PC-3 (cell line): ENCODE results near the gene AJUBA. TPM values are rescaled to one million over a fixed set of nuclear protein-coding genes. Genes with fewer than 3 reads are reported as not detected.
A peak's percentile ranks its signal among the peaks of the same experiment; 100 is the strongest.

Source experiments
- ATAC-seq: fragments of 200-7000 bp; cut with Tn5 transposase; 2 replicates; pipeline ENCODE4 v1.9.1; 2020; ENCODE audit warnings: mild to moderate bottlenecking, moderate library complexity
- BruUV-seq: library from RNA; stranded (reverse); fragments of 400-500 nt; replicated peaks from 2 replicates; lab custom pipeline; 2021; lab: Mats Ljungman, UMichigan
- CTCF ChIA-PET: fragments of 300-600 bp; sonication (Branson Sonifier 250); formaldehyde crosslinking; loops from one replicate; lab custom pipeline; 2022; ENCODE audit warnings: antibody characterized with exemption; lab: Charles Lee
- POLR2A ChIA-PET: fragments of 300-600 bp; sonication (Branson Sonifier 250); formaldehyde crosslinking; loops from one replicate; lab custom pipeline; 2022; ENCODE audit warnings: antibody characterized with exemption; ENCODE audit not compliant: unreplicated experiment; lab: Charles Lee
- DNase-seq: peaks from one replicate; pipeline ENCODE4 v3.0.0-alpha.2; 2015
- H2AFZ ChIP-seq: fragments of 300-600 bp; sonication (generic); 2 replicates; pipeline ENCODE4 v1.6.0; 2016; ENCODE audit warnings: antibody characterized with exemption, low read length
- H3F3A ChIP-seq: fragments of 300-600 bp; sonication (generic); one replicate; pipeline ENCODE4 v1.6.0; 2017; ENCODE audit warnings: antibody characterized with exemption, low read length, control low read depth, mild to moderate bottlenecking; ENCODE audit not compliant: unreplicated experiment
- H3K27ac ChIP-seq: fragments of 300-600 bp; sonication (generic); 2 replicates; pipeline ENCODE4 v1.5.1; 2016; ENCODE audit warnings: mild to moderate bottlenecking, low read length
- H3K27me3 ChIP-seq: fragments of 300-600 bp; sonication (generic); 2 replicates; pipeline ENCODE4 v1.6.1; 2016; ENCODE audit warnings: low read length, mixed read lengths
- H3K36me3 ChIP-seq: fragments of 300-600 bp; sonication (generic); 2 replicates; pipeline ENCODE4 v1.6.1; 2016; ENCODE audit warnings: low read depth, mixed run types, low read length, mixed read lengths
- H3K4me1 ChIP-seq: fragments of 300-600 bp; sonication (generic); 2 replicates; pipeline ENCODE4 v1.5.1; 2016; ENCODE audit warnings: low read length; ENCODE audit not compliant: insufficient read depth
- H3K4me2 ChIP-seq: fragments of 300-600 bp; sonication (generic); 2 replicates; pipeline ENCODE4 v1.6.0; 2016; ENCODE audit warnings: low read length
- H3K4me3 ChIP-seq: fragments of 300-600 bp; sonication (generic); 2 replicates; pipeline ENCODE4 v1.5.1; 2016; ENCODE audit warnings: mild to moderate bottlenecking, low read length, mixed read lengths
- H3K79me2 ChIP-seq: fragments of 300-600 bp; sonication (generic); 2 replicates; pipeline ENCODE4 v1.6.1; 2017; ENCODE audit warnings: low read length, mixed read lengths
- H3K9ac ChIP-seq: fragments of 300-600 bp; sonication (generic); 2 replicates; pipeline ENCODE4 v1.6.0; 2016; ENCODE audit warnings: mild to moderate bottlenecking, low read length
- H3K9me2 ChIP-seq: fragments of 300-600 bp; sonication (generic); replicated peaks from 2 replicates; pipeline ENCODE4 v1.6.1; 2016; ENCODE audit warnings: mixed run types, low read length, mixed read lengths
- H3K9me3 ChIP-seq: fragments of 300-600 bp; sonication (generic); 2 replicates; pipeline ENCODE4 v1.6.1; 2016; ENCODE audit warnings: low read length, mixed read lengths
- H4K20me1 ChIP-seq: fragments of 300-600 bp; sonication (generic); 2 replicates; pipeline ENCODE4 v1.6.1; 2016; ENCODE audit warnings: low read length, mixed read lengths
- EZH2 ChIP-seq: fragments of 300-600 bp; sonication (generic); IDR thresholded peaks from one replicate; pipeline ENCODE4 v1.6.1; 2017; ENCODE audit warnings: antibody characterized with exemption, mild to moderate bottlenecking, low read length; ENCODE audit not compliant: unreplicated experiment
- EZH2phosphoT487 ChIP-seq: fragments of 300-600 bp; sonication (generic); IDR thresholded peaks from 2 replicates; pipeline ENCODE4 v1.6.1; 2018; ENCODE audit warnings: mild to moderate bottlenecking, antibody characterized with exemption, low read length, borderline replicate concordance
- intact Hi-C: fragments of 100-400 bp; cut with micrococcal nuclease; formaldehyde crosslinking; loops from 2 replicates; pipeline ENCODE4 v1.9.0; 2023
- total RNA-seq: library from RNA; depleted of rRNA; stranded (reverse); fragments of >200 nt; gene quantifications from 2 replicates; pipeline ENCODE4 v1.2.3, GENCODE V29; 2014; rRNA removed
- TF ChIP-seq, protein P1 (sequence below): fragments of 300-600 bp; sonication (generic); conservative IDR thresholded peaks from 2 replicates; pipeline ENCODE4 v1.5.1; 2017; ENCODE audit warnings: antibody characterized with exemption, low read depth, mild to moderate bottlenecking, low read length

Gene AJUBA
- total RNA-seq, 1 experiment from 2014 or later: 81.1 TPM

DNA sequence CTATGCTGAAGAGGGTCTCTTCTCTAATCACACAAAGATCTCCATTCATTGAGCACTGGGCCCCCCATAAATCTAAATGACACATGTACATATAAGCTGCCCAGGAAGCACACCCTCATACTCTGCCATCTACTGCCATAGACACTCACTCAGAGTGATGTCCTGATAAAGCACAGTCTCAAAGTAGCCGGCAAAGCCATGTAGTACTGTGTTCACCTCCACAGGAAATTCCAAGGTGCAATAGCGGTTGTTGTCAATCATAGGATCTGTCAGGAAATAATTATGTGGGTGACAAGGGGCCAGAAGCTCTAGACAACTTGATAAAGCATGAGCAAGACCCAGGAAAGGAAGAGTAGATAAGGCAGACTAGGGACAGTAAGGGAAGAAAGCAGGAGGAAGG, 60.1 kb downstream of the AJUBA start:
- Histone ChIP-seq H3K4me3 (no peak overlapping the region), H3F3A (no peaks in the 10 kb centered on the region), H3K79me2 (peaks cover 47% of the 10 kb centered on the region), H3K4me1 (peaks cover 48% of the 10 kb centered on the region), H3K9me2 (no peaks in the 10 kb centered on the region), H3K9me3 (no peaks in the 10 kb centered on the region), H3K4me2 (no peak overlapping the region; the same call in 1 of the 2 replicates), H3K36me3 (peaks cover 50% of the 10 kb centered on the region), H2AFZ (no peak overlapping the region), H4K20me1 (no peaks in the 10 kb centered on the region), H3K27me3 (no peaks in the 10 kb centered on the region), H3K9ac (no peak overlapping the region), H3K27ac (peak overlapping the region; percentile 29; the same call in 1 of the 2 replicates)
- POLR2A ChIA-PET: no interaction called here
- CTCF ChIA-PET: no interaction called here
- DNase-seq (no peak), ATAC-seq (no peak)
- TF ChIP-seq EZH2phosphoT487 (no peak), EZH2 (no peak)
- TF ChIP-seq, protein P1, sequence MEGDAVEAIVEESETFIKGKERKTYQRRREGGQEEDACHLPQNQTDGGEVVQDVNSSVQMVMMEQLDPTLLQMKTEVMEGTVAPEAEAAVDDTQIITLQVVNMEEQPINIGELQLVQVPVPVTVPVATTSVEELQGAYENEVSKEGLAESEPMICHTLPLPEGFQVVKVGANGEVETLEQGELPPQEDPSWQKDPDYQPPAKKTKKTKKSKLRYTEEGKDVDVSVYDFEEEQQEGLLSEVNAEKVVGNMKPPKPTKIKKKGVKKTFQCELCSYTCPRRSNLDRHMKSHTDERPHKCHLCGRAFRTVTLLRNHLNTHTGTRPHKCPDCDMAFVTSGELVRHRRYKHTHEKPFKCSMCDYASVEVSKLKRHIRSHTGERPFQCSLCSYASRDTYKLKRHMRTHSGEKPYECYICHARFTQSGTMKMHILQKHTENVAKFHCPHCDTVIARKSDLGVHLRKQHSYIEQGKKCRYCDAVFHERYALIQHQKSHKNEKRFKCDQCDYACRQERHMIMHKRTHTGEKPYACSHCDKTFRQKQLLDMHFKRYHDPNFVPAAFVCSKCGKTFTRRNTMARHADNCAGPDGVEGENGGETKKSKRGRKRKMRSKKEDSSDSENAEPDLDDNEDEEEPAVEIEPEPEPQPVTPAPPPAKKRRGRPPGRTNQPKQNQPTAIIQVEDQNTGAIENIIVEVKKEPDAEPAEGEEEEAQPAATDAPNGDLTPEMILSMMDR: no peak
- BruUV-seq: no TSS peak
- intact Hi-C loops: no loop called here

Other genes starting within 250 kb of the AJUBA start
- gene OXA1L, start 215.9 kb downstream of the AJUBA start, total RNA-seq: 126 and 146 TPM in 2 replicates
- not detected in 2 replicates for gene SLC7A7, start 167.1 kb downstream of the AJUBA start, total RNA-seq
- 114 and 180 TPM in 2 replicates for gene MRPL52, start 152.7 kb downstream of the AJUBA start, total RNA-seq
- 80.4 and 85.0 TPM in 2 replicates for gene MMP14, start 146.0 kb downstream of the AJUBA start, total RNA-seq
- 46.5 and 59.3 TPM in 2 replicates for gene LRP10, start 110.8 kb downstream of the AJUBA start, total RNA-seq
- 0.18 TPM in 1 of 2 replicates, not detected in the other for gene REM2, start 99.3 kb downstream of the AJUBA start, total RNA-seq
- 78.9 and 94.9 TPM in 2 replicates for gene RBM23, start 63.4 kb downstream of the AJUBA start, total RNA-seq
- gene PRMT5, start 53.2 kb downstream of the AJUBA start, total RNA-seq: 101 and 113 TPM in 2 replicates
- gene HAUS4, start 25.5 kb downstream of the AJUBA start, total RNA-seq: 54.5 and 56.2 TPM in 2 replicates
- 5.8 and 6.2 TPM in 2 replicates for gene C14orf93, start 27.6 kb upstream of the AJUBA start, total RNA-seq
- 368 and 424 TPM in 2 replicates for gene PSMB5, start 52.3 kb upstream of the AJUBA start, total RNA-seq
- gene PSMB11, start 59.7 kb upstream of the AJUBA start, total RNA-seq: not detected in 2 replicates
- 14.8 and 16.4 TPM in 2 replicates for gene CDH24, start 75.0 kb upstream of the AJUBA start, total RNA-seq
- gene ACIN1, start 112.6 kb upstream of the AJUBA start, total RNA-seq: 112 and 116 TPM in 2 replicates
- gene C14orf119, start 113.0 kb upstream of the AJUBA start, total RNA-seq: 26.7 and 49.6 TPM in 2 replicates
- not detected in 2 replicates for gene CIROP, start 122.4 kb upstream of the AJUBA start, total RNA-seq
- not detected in 2 replicates for gene CEBPE, start 136.7 kb upstream of the AJUBA start, total RNA-seq
- 0.63 and 3.8 TPM in 2 replicates for gene SLC7A8, start 201.1 kb upstream of the AJUBA start, total RNA-seq